Measurements from ENCODE around the gene FLVCR2. TPM values are rescaled to one million over a fixed set of nuclear protein-coding genes. Genes with fewer than 3 reads are reported as not detected.

The FLVCR2 gene
- total and polyA plus RNA-seq, 2 experiments from 2014 or later, result 1.4 to 3.1 TPM

- no peaks in the 10 kb centered on the region for H3F3A ChIP-seq (replicated peaks; ENCODE audit: low read depth)
- H3K27ac Mint-ChIP-seq, result no peak overlapping the region
- no peak overlapping the region for H2AFZ ChIP-seq
- no peaks in the 10 kb centered on the region for H4K20me1 ChIP-seq (replicated peaks; ENCODE audit: insufficient read depth)
- H3K36me3 Mint-ChIP-seq (ENCODE audit: low read depth), result no peaks in the 10 kb centered on the region
- 0 out of 2 replicates have a peak, but pooled peaks cover 5% of the 10 kb centered on the region for H3K9me2 ChIP-seq (ENCODE audit: insufficient read depth)
- no peaks in the 10 kb centered on the region; the same call in 2 of the 3 replicates for H3K9me3 Mint-ChIP-seq
- H3K27ac ChIP-seq (ENCODE audit: low read depth), result no peak overlapping the region
- H3K4me1 ChIP-seq (ENCODE audit: insufficient read depth), result peaks cover 6% of the 10 kb centered on the region; the same call in 1 of the 2 replicates
- TF ChIP-seq ETS1 (IDR thresholded peaks at IDR 0.05) (no peak), EZH2 (IDR thresholded peaks at IDR 0.05; ENCODE audit: low read depth, unreplicated experiment) (no peak), EZH2phosphoT487 (IDR thresholded peaks at IDR 0.05; ENCODE audit: unreplicated experiment) (no peak), ZNF331 (CRISPR knock-in tag; IDR thresholded peaks at IDR 0.05; ENCODE audit: low read depth) (no peak)
- no peak overlapping the region for H3K4me3 Mint-ChIP-seq
- H3K36me3 ChIP-seq (ENCODE audit: insufficient read depth), result no peaks in the 10 kb centered on the region
- ATAC-seq (no peak), DNase-seq (ENCODE audit: low spot score) (no peak)
- peaks cover 10% of the 10 kb centered on the region for H3K27me3 Mint-ChIP-seq (ENCODE audit: insufficient read depth, low read depth, poor library complexity)
- no peak overlapping the region for H3K4me3 ChIP-seq
- H3K4me1 Mint-ChIP-seq, result peaks cover 8% of the 10 kb centered on the region
- no peak overlapping the region for H3K4me2 ChIP-seq
- no peaks in the 10 kb centered on the region for H3K79me2 ChIP-seq (replicated peaks; ENCODE audit: insufficient read depth)
- no peaks in the 10 kb centered on the region for H3K27me3 ChIP-seq (ENCODE audit: insufficient read depth)
Observed at GRCh38 chr14:75565056-75565455, 13.4 kb upstream of the FLVCR2 start.

- H3K79me2 ChIP-seq (replicated peaks; ENCODE audit: insufficient read depth), result no peaks in the 10 kb centered on the region
- H3K36me3 ChIP-seq (ENCODE audit: insufficient read depth), result no peaks in the 10 kb centered on the region
- DNase-seq (ENCODE audit: low spot score) (no peak), ATAC-seq (no peak)
- Mint-ChIP-seq H3K36me3 (ENCODE audit: low read depth) (no peaks in the 10 kb centered on the region), H3K4me1 (no peaks in the 10 kb centered on the region; the same call in 2 of the 3 replicates), H3K27me3 (ENCODE audit: insufficient read depth, low read depth, poor library complexity) (peaks cover 4% of the 10 kb centered on the region), H3K9me3 (no peaks in the 10 kb centered on the region; the same call in 2 of the 3 replicates), H3K27ac (no peak overlapping the region), H3K4me3 (no peak overlapping the region)
- H3K27me3 ChIP-seq (ENCODE audit: insufficient read depth), result no peaks in the 10 kb centered on the region
- H4K20me1 ChIP-seq (replicated peaks; ENCODE audit: insufficient read depth), result no peaks in the 10 kb centered on the region
- no peak overlapping the region for H2AFZ ChIP-seq
- no peaks in the 10 kb centered on the region for H3K4me1 ChIP-seq (ENCODE audit: insufficient read depth)
- H3F3A ChIP-seq (replicated peaks; ENCODE audit: low read depth), result no peaks in the 10 kb centered on the region
- 0 out of 2 replicates have a peak, but pooled peaks cover 5% of the 10 kb centered on the region for H3K9me2 ChIP-seq (ENCODE audit: insufficient read depth)
- H3K4me2 ChIP-seq, result no peak overlapping the region
- no peak overlapping the region for H3K4me3 ChIP-seq
- H3K27ac ChIP-seq (ENCODE audit: low read depth), result no peak overlapping the region
- no peak for TF ChIP-seq EZH2phosphoT487 (IDR thresholded peaks at IDR 0.05; ENCODE audit: unreplicated experiment)
- TF ChIP-seq JUNB (IDR thresholded peaks at IDR 0.05; ENCODE audit: unreplicated experiment), result no peak
- no peak for TF ChIP-seq REST (IDR thresholded peaks at IDR 0.05; ENCODE audit: unreplicated experiment)
- no peak for TF ChIP-seq EZH2 (IDR thresholded peaks at IDR 0.05; ENCODE audit: low read depth, unreplicated experiment)
- TF ChIP-seq ETS1 (IDR thresholded peaks at IDR 0.05), result no peak
- TF ChIP-seq CREB1 (CRISPR knock-in tag; IDR thresholded peaks at IDR 0.05; ENCODE audit: low read depth), result no peak
- TF ChIP-seq ZNF462 (CRISPR knock-in tag; IDR thresholded peaks at IDR 0.05), result no peak
- TF ChIP-seq ZNF114 (CRISPR knock-in tag; IDR thresholded peaks at IDR 0.05), result no peak
Observed at GRCh38 chr14:75566321-75566720, 12.1 kb upstream of the FLVCR2 start.
